NB4 (cell line): ENCODE data around the gene GNA14.

Experiments
- POLR2A ChIP-seq: IDR thresholded peaks from 2 replicates; pipeline ENCODE4 v1.6.1; 2011; ENCODE audit warnings: mild to moderate bottlenecking; ENCODE audit not compliant: insufficient read length; ENCODE audit errors: extremely low read depth
- TF ChIP-seq, protein P1 (sequence below): IDR thresholded peaks from one replicate; pipeline ENCODE4 v1.5.1; 2012; ENCODE audit warnings: low read depth, low read length

- TF ChIP-seq, protein P1, sequence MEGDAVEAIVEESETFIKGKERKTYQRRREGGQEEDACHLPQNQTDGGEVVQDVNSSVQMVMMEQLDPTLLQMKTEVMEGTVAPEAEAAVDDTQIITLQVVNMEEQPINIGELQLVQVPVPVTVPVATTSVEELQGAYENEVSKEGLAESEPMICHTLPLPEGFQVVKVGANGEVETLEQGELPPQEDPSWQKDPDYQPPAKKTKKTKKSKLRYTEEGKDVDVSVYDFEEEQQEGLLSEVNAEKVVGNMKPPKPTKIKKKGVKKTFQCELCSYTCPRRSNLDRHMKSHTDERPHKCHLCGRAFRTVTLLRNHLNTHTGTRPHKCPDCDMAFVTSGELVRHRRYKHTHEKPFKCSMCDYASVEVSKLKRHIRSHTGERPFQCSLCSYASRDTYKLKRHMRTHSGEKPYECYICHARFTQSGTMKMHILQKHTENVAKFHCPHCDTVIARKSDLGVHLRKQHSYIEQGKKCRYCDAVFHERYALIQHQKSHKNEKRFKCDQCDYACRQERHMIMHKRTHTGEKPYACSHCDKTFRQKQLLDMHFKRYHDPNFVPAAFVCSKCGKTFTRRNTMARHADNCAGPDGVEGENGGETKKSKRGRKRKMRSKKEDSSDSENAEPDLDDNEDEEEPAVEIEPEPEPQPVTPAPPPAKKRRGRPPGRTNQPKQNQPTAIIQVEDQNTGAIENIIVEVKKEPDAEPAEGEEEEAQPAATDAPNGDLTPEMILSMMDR: no peak
- no peak for TF ChIP-seq POLR2A
These were observed 60.3 kb downstream of the GNA14 start for GRCh38 chr9:77587851-77588250.
